Fibroblast of mammary gland (primary cell): ENCODE data around the gene MAOB.
A peak's percentile ranks its signal among the peaks of the same experiment; 100 is the strongest.

Source experiments
- DNase-seq: peaks from one replicate; pipeline ENCODE4 v3.0.0-alpha.2; 2010; ENCODE audit warnings: low read depth
- H3K4me3 ChIP-seq: 2 replicates; pipeline ENCODE4 v1.5.1; 2011; ENCODE audit warnings: low read depth, mild to moderate bottlenecking, low read length, moderate library complexity; ENCODE audit not compliant: control insufficient read depth
- CTCF ChIP-seq: conservative IDR thresholded peaks from 2 replicates; pipeline ENCODE4 v1.5.1; 2011; ENCODE audit warnings: low read depth, low read length, inconsistent platforms; ENCODE audit not compliant: control insufficient read depth, insufficient read depth

The MAOB gene

GRCh38 chrX:43897290-43897689 is 15.0 kb upstream of the MAOB start:
- DNase-seq = no peak
- H3K4me3 ChIP-seq = no peak overlapping the region
- TF ChIP-seq CTCF = no peak

DNA sequence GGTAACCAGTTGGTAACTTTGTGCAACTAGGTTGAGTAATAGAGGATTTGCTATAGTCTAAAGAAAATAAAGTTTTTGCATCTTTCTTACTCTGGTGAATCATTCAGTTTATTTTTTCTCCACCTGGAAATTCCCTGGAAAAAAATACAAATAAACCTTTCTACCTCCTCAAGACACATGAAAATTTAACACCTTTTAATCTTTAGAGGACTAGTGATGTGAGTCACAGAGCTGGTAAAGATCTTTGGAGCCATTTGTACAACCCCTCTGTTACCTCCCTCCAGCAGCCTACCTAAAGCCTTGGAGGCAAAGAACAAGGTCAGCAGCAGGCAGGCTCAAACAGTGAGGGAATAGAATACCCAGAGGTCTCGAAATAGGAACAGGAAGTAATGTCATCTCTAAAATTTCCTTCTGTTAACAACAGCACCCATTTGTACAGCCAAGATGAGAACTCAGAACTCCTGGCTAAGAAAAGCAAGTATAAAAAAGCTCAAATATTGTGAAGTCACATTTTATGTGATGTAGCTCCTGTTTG is 10.2 kb upstream of the MAOB start:
- H3K4me3 ChIP-seq = no peak overlapping the region
- TF ChIP-seq CTCF = no peak
- no peak for DNase-seq

GRCh38 chrX:43885617-43886016 is 3.4 kb upstream of the MAOB start:
- no peak for TF ChIP-seq CTCF
- DNase-seq = no peak

GRCh38 chrX:43881410-43882293 is 598 bp downstream of the MAOB start:
- no peak for TF ChIP-seq CTCF
- peak; percentile 24 for DNase-seq
- H3K4me3 ChIP-seq = peak overlapping the region; percentile 20

More at GRCh38 chrX:43885617-43886016, 3.4 kb upstream of the MAOB start:
- no peak overlapping the region for H3K4me3 ChIP-seq

DNA sequence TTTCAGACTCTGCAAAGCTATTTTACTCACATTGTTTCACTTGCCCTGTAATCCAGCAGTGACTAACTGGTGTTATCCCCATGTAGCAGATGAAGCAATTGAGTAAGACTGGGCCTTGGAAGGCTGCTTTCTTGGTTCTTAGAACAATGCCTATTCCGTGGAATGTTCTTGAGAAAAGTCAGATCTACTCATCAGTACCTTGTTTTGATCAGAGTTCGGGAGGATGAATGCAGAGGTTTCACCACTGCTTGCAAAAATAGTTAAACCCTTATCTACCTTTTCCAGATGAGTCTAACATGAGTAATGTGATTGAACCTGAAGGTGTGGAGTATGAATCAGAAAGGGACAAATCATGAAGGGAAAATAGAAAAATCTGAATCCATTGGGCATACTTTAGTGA is 1.8 kb downstream of the MAOB start:
- no peak overlapping the region for H3K4me3 ChIP-seq
- TF ChIP-seq CTCF = no peak
- DNase-seq = peak; percentile 6

DNA sequence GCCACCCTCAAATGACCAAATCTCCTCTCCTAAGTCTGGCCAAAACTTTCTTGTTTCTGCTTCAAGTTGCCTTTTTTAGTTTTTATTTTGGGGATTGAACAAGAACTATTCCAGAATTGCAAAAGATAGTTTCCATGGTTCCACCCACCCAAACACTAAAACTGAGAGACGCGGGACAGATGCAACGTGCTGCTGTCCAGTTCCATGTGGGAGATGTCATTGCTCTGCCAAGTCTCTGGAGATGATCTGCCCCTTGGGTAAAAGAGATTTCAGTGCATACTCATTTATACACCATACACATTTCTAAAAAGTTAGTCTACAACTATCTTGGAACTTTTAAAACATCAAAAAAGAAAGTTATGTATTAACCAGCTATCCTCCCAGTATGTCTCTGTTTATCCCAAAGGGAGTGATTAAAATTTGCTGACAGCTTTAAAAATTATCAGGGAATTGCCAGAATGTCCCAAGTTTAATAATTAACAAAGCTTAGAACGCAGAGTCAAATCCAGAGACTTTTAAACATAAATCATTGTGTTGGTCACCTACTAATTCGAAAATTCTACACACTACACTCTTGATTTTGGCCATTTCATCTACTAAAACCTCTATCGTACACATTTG is 3.2 kb downstream of the MAOB start:
- no peak for DNase-seq

More for the DNA sequence above, 3.2 kb downstream of the MAOB start:
- H3K4me3 ChIP-seq = no peak overlapping the region
- TF ChIP-seq CTCF = no peak
